Measurements from ENCODE around the gene ATP1A1. TPM values are rescaled to one million over a fixed set of nuclear protein-coding genes. Genes with fewer than 3 reads are reported as not detected.

The ATP1A1 gene
- polyA plus RNA-seq, 2 of the 4 experiments (the other 2 are of a cell fraction) = 119 to 171 TPM

GRCh38 chr1:116408193-116408592 lies 35.1 kb downstream of the ATP1A1 start:
- WGBS (ENCODE audit: missing lambda C conversion rate) = 96% methylated on average over 2 of the region's 2 CpGs

GRCh38 chr1:116408803-116409720 lies 36.0 kb downstream of the ATP1A1 start:
- Histone ChIP-seq H3K27ac (no peak overlapping the region), H3K4me3 (no peak overlapping the region), H3K4me1 (no peaks in the 10 kb centered on the region), H3K4me2 (no peak overlapping the region), H3K9me3 (no peaks in the 10 kb centered on the region)
- FAIRE-seq (no peak), ATAC-seq (no peak), DNase-seq (ENCODE audit: low read depth in 1 of 2, low spot score in 1 of 2) (no peak)
- WGBS (ENCODE audit: missing lambda C conversion rate) = 95% methylated on average over 9 of the region's 13 CpGs
- no peak for TF ChIP-seq ZFP36 (IDR thresholded peaks at IDR 0.05; ENCODE audit: borderline replicate concordance, partially characterized antibody)
- no peak for TF ChIP-seq RAD21 (conservative IDR thresholded peaks at IDR 0.05 in 1 of 2, IDR thresholded peaks at IDR 0.05 in 1 of 2)
- ChIA-PET CTCF (interaction anchor here (2.7 kb wide), 1 partner anchor 76 kb away, joined by 10 read pairs; no protein-coding TSS in a partner anchor), POLR2A (no interaction called here)

More at GRCh38 chr1:116408193-116408592, 35.1 kb downstream of the ATP1A1 start:
- H3K27ac ChIP-seq = no peak overlapping the region
- TF ChIP-seq KDM5A (IDR thresholded peaks at IDR 0.05) (no peak), HOXB5 (CRISPR knock-in tag; IDR thresholded peaks at IDR 0.05) (no peak), NR3C1 (IDR thresholded peaks at IDR 0.05) (no peak), KDM1A (IDR thresholded peaks at IDR 0.05; ENCODE audit: low read depth) (no peak), HDAC2 (IDR thresholded peaks at IDR 0.05) (no peak), HES2 (IDR thresholded peaks at IDR 0.05) (no peak)
- H3K9me3 ChIP-seq = no peaks in the 10 kb centered on the region
- ChIA-PET POLR2A (no interaction called here), CTCF (interaction anchor here (2.7 kb wide), 1 partner anchor 77 kb away, joined by 10 read pairs; no protein-coding TSS in a partner anchor)
- H3K4me2 ChIP-seq = no peak overlapping the region
- no peaks in the 10 kb centered on the region for H3K4me1 ChIP-seq
- FAIRE-seq (no peak), ATAC-seq (no peak), DNase-seq (ENCODE audit: low read depth in 1 of 2, low spot score in 1 of 2) (no peak)
- no peak overlapping the region for H3K4me3 ChIP-seq

- CTCF ChIA-PET = interaction anchor here (1.0 to 2.7 kb wide), 3 partner anchors 50 to 271 kb away, joined by 4 to 10 read pairs (median 4); no protein-coding TSS in a partner anchor
- 87% methylated on average over 8 of the region's 8 CpGs for WGBS (ENCODE audit: missing lambda C conversion rate)
- Histone ChIP-seq H3K4me2 (no peak overlapping the region), H3K9me3 (no peaks in the 10 kb centered on the region), H3K4me3 (no peak overlapping the region), H3K27ac (no peak overlapping the region), H3K4me1 (no peaks in the 10 kb centered on the region)
- ATAC-seq (no peak), FAIRE-seq (no peak), DNase-seq (ENCODE audit: low read depth in 1 of 2, low spot score in 1 of 2) (no peak)
- POLR2A ChIA-PET = no interaction called here
- TF ChIP-seq, protein P1, sequence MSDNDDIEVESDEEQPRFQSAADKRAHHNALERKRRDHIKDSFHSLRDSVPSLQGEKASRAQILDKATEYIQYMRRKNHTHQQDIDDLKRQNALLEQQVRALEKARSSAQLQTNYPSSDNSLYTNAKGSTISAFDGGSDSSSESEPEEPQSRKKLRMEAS (IDR thresholded peaks at IDR 0.05) = no peak
- no peak for TF ChIP-seq KDM1A (IDR thresholded peaks at IDR 0.05; ENCODE audit: low read depth)
- no peak for TF ChIP-seq RAD21 (conservative IDR thresholded peaks at IDR 0.05 in 1 of 2, IDR thresholded peaks at IDR 0.05 in 1 of 2)
- TF ChIP-seq JUNB (IDR thresholded peaks at IDR 0.05) = no peak
- TF ChIP-seq JUN (IDR thresholded peaks at IDR 0.05) = no peak
- no peak for TF ChIP-seq POLR2A (IDR thresholded peaks at IDR 0.05; ENCODE audit: low read length)
- no peak for TF ChIP-seq SREBF2 (IDR thresholded peaks at IDR 0.05)
- TF ChIP-seq TFCP2L1 (CRISPR knock-in tag; IDR thresholded peaks at IDR 0.05) = no peak
- TF ChIP-seq, protein P2, sequence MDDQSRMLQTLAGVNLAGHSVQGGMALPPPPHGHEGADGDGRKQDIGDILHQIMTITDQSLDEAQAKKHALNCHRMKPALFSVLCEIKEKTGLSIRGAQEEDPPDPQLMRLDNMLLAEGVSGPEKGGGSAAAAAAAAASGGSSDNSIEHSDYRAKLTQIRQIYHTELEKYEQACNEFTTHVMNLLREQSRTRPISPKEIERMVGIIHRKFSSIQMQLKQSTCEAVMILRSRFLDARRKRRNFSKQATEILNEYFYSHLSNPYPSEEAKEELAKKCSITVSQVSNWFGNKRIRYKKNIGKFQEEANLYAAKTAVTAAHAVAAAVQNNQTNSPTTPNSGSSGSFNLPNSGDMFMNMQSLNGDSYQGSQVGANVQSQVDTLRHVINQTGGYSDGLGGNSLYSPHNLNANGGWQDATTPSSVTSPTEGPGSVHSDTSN (IDR thresholded peaks at IDR 0.05) = no peak
- no peak for TF ChIP-seq EHMT2 (IDR thresholded peaks at IDR 0.05; ENCODE audit: low read depth)
- no peak for TF ChIP-seq RCOR1 (IDR thresholded peaks at IDR 0.05; ENCODE audit: low read depth, low read length)
- TF ChIP-seq HDAC2 (IDR thresholded peaks at IDR 0.05) = no peak
- TF ChIP-seq RNF2 (IDR thresholded peaks at IDR 0.05; ENCODE audit: borderline replicate concordance, low read depth) = no peak
- TF ChIP-seq HEYL (CRISPR knock-in tag; IDR thresholded peaks at IDR 0.05) = no peak
Measured at GRCh38 chr1:116409751-116410191, 36.7 kb downstream of the ATP1A1 start.

All from A549 (cell line).